GM13977 (cell line): ENCODE results near the gene ZNF580.

Experiments
- DNase-seq: peaks from one replicate; pipeline ENCODE4 v3.0.0; 2012; ENCODE audit warnings: low spot score
- CTCF ChIP-seq: IDR thresholded peaks from 2 replicates; pipeline ENCODE4 v1.5.1; 2012; ENCODE audit warnings: mild to moderate bottlenecking, control low read depth; ENCODE audit not compliant: insufficient read depth; ENCODE audit errors: extremely low read depth, missing control alignments
- in situ Hi-C: fragments of 300-500 bp; cut with MboI; formaldehyde crosslinking; loops from one replicate; pipeline ENCODE4 v1.12.0; 2022; ENCODE audit warnings: low sequenced_read_pairs, low pct_unique_long_range_greater_than_20kb, mixed read lengths, inconsistent platforms; ENCODE audit not compliant: unreplicated experiment

ZNF580 gene

GRCh38 chr19:55640043-55640576, 692 bp upstream of the ZNF580 start:
- TF ChIP-seq CTCF = peak; percentile 63
- in situ Hi-C loops = no loop called here
- peak; percentile 72 for DNase-seq

DNA sequence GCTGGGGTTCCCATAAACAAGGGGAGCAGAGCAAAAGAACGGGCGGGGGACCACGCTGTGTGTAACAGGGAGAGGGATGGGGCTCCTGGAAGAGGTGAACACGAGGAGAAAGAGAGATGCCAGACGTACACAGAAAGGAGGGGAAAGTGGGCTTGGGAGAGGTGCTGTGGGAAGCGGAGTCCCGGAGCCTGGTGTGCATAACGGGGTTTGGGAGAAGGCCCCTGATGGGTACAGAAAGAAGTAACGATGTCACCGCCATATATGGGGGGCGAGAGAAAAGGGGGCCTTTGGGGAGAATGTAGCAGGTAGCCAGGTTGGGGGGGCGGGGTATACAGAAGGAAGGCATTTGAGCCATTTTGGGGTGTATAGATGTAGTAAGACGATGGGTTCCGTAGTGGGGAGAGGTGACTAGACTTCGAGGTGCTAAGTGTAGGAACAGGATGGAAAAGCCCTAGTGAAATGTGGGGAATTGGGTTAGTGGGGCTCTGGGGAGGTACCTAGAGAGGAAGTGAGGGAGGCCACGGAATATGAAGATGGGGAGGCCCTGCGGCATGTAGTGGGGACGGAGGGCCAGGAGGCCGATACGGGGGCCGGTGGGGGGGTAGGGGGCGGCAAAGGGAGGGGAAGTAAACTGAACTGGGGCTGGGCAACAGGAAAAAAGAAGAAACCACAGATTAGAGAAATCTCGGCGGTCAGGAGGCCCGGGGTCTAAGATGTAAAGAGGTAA, 787 bp downstream of the ZNF580 start:
- DNase-seq = peak; percentile 61
- TF ChIP-seq CTCF = no peak
- in situ Hi-C loops = no loop called here

GRCh38 chr19:55642153-55643002, 1.6 kb downstream of the ZNF580 start:
- in situ Hi-C loops = no loop called here
- TF ChIP-seq CTCF = no peak
- peak; percentile 65 for DNase-seq

DNA sequence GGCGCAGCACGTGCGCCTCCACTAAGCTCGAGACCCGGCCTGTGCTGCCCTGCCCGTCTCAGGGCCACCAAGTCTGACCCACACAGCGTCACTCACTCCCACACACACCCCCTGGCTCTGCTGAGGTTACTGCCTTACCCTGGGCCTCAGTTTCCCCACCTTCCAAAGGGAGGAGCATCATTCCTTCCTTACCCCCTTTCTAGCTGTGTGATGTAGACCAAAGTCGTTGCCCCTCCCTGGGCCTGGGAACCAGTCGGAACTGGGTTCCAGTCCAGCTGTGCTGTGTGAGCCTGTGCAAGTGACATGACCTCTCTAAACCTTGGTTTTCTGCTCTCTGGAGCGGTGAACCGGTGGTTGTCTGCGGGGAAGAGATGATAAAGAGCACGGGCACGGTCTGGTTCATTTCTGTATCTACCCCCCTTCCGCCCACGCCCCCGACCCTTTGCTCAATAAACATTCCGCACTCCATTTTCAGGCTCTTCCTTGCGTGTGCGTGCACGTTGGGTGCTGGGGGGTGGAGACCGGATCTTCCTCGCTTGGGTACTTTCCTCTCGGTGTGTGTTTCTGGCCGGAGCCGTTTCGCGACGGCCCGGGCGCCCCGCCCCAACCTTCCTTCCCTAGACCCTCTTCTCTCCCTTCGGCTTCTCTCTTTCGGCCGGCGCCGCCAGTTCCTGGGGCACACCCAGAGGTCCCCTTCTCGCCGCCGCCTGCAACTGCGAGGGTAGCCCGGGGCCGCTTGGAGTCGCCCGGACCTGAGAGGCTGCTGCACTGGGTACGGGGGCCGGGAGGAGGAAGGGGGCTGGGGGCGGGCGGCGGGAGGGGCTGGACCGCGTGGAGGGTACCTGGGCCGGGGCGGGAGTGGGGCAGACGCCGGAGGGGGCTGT, 2.4 kb downstream of the ZNF580 start, which contains the start of gene ZNF581:
Gene ZNF581 (plus strand): TSS at position 647 of the 884 bp plus-strand sequence. CDS start 923 bp downstream, outside the sequence.
- peak; percentile 92 for DNase-seq
- no peak for TF ChIP-seq CTCF
- in situ Hi-C loops = no loop called here

DNA sequence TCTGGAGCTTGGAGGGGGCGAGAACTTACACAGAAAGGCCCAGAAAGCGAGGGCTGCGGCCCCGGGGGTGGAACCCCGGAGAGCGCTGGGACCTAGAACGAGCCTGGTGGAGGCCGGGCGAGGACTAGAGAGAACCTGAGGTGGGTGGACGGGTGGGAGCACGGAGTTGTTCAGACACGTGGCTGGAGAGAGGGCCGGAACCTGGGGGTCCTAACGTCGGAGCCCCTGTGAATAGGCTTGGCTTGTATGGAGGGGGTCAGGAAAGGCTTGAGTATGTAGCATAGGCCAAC, 3.0 kb downstream of the ZNF580 start:
- in situ Hi-C loops = no loop called here
- no peak for DNase-seq
- no peak for TF ChIP-seq CTCF

DNA sequence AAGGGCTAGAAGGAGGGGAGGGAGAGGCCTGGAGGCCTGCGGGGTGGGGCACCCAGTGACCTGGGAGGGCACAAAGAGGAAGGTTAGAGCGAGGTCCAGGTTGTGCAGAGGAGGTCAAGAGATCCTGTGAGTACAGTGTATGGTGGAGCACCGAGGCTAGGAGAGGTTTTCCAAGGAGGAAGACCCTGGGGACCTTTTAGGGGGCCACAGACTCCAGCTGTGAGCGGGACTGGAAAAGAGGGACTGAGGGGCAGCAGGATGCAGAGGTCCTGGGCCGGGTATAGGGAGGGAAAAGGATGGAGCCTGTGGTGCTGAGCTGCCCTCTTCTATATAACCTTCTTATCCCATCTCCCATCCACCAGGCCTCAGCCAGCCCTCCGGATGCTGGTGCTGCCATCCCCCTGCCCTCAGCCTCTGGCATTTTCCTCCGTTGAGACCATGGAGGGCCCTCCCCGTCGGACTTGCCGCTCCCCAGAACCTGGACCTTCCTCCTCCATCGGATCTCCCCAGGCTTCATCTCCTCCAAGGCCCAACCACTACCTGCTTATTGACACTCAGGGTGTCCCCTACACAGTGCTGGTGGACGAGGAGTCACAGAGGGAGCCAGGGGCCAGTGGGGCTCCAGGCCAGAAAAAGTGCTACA, 3.5 kb downstream of the ZNF580 start:
- TF ChIP-seq CTCF = no peak
- no peak for DNase-seq
- in situ Hi-C loops = no loop called here
